Endodermal cell (in vitro differentiated cells): ENCODE data around the gene SEMA4G. TPM values are rescaled to one million over a fixed set of nuclear protein-coding genes. Genes with fewer than 3 reads are reported as not detected.

Experiments used
- DNase-seq: peaks from one replicate; pipeline ENCODE4 v3.0.0-alpha.2; 2017
- H3K27ac ChIP-seq: 2 replicates; pipeline ENCODE4 v1.5.1; 2013; ENCODE audit warnings: mild to moderate bottlenecking, low read depth, low read length, moderate library complexity
- H3K27me3 ChIP-seq: 2 replicates; pipeline ENCODE4 v1.6.1; 2013; ENCODE audit warnings: mild to moderate bottlenecking, low read length, moderate library complexity; ENCODE audit not compliant: insufficient read depth, control insufficient read depth, poor library complexity, severe bottlenecking
- H3K36me3 ChIP-seq: 2 replicates; pipeline ENCODE4 v1.7.0; 2013; ENCODE audit warnings: mild to moderate bottlenecking, low read length, moderate library complexity; ENCODE audit not compliant: control insufficient read depth, insufficient read depth
- H3K4me1 ChIP-seq: one replicate; pipeline ENCODE4 v1.7.0; 2013; ENCODE audit warnings: low read length; ENCODE audit not compliant: control insufficient read depth, insufficient read depth
- H3K4me3 ChIP-seq: 2 replicates; pipeline ENCODE4 v1.5.1; 2013; ENCODE audit warnings: mild to moderate bottlenecking, low read length, moderate library complexity
- H3K9ac ChIP-seq: 2 replicates; pipeline ENCODE4 v1.6.1; 2013; ENCODE audit warnings: mild to moderate bottlenecking, low read length, moderate library complexity; ENCODE audit not compliant: poor library complexity, severe bottlenecking; ENCODE audit errors: extremely low read depth
- H3K9me3 ChIP-seq: 2 replicates; pipeline ENCODE4 v1.6.1; 2013; ENCODE audit warnings: mild to moderate bottlenecking, low read length, moderate library complexity; ENCODE audit not compliant: control insufficient read depth
- H3K27ac Mint-ChIP-seq: 2 replicates; pipeline ENCODE4 v1.8.0; 2020; ENCODE audit warnings: mixed read lengths
- H3K27me3 Mint-ChIP-seq: 2 replicates; pipeline ENCODE4 v1.8.0; 2021; ENCODE audit warnings: mild to moderate bottlenecking, mixed read lengths; ENCODE audit not compliant: insufficient read depth
- H3K36me3 Mint-ChIP-seq: 2 replicates; pipeline ENCODE4 v1.8.0; 2020; ENCODE audit warnings: low read depth, mixed read lengths
- H3K4me1 Mint-ChIP-seq: 2 replicates; pipeline ENCODE4 v1.8.0; 2020; ENCODE audit warnings: mixed read lengths
- H3K4me3 Mint-ChIP-seq: 2 replicates; pipeline ENCODE4 v1.8.0; 2020; ENCODE audit warnings: mild to moderate bottlenecking, moderate library complexity, mixed read lengths
- H3K9me3 Mint-ChIP-seq: 2 replicates; pipeline ENCODE4 v1.8.0; 2020; ENCODE audit warnings: mild to moderate bottlenecking, mixed read lengths
- CTCF ChIP-seq: fragments of 200-600 bp; sonication (generic); conservative IDR thresholded peaks from 2 replicates; pipeline ENCODE4 v1.5.0; 2021; ENCODE audit warnings: antibody characterized with exemption, mild to moderate bottlenecking
- WGBS, 2 experiments: methylation state at CpG; one replicate each; pipeline versions ENCODE4 v1.1.5 to v1.1.7; 2013; ENCODE audit warnings: missing lambda C conversion rate in 2 of 2, mixed read lengths in 1 of 2; ENCODE audit not compliant: insufficient coverage in 1 of 2, insufficient read length in 1 of 2; 5-methylcytosine and 5-hydroxymethylcytosine counted together
- total RNA-seq, 2 donors: library from RNA; stranded (reverse); fragmentation: NEBNext Ultra II Directional in 1 of 2; extraction: Animal tissue kit (Norgen Biotek cat#: 25700) in 1 of 2; gene quantifications; 2 replicates in 1 of 2; 3 replicates in 1 of 2; pipeline ENCODE4 v1.2.1, GENCODE V29; 2021

The SEMA4G gene
- total RNA-seq, 2 donors from 2014 or later = 20.1 to 36.6 TPM

GRCh38 chr10:100986623-100986951 lies 17.3 kb downstream of the SEMA4G start:
- Histone ChIP-seq H3K9me3 (no peaks in the 10 kb centered on the region), H3K36me3 (peaks cover 38% of the 10 kb centered on the region), H3K27me3 (no peaks in the 10 kb centered on the region), H3K9ac (peak overlapping the region; percentile 60), H3K4me1 (no peaks in the 10 kb centered on the region), H3K4me3 (peak overlapping the region; percentile 92), H3K27ac (no peak overlapping the region)
- no peak for DNase-seq
- Mint-ChIP-seq H3K36me3 (peaks cover 44% of the 10 kb centered on the region), H3K27me3 (no peaks in the 10 kb centered on the region), H3K27ac (peak overlapping the region; percentile 93), H3K9me3 (no peaks in the 10 kb centered on the region), H3K4me3 (peak overlapping the region; percentile 93), H3K4me1 (peaks cover 9% of the 10 kb centered on the region)
- TF ChIP-seq CTCF = no peak
- WGBS, 2 experiments = 23 to 42% methylated on average over 9 to 17 of the region's 17 CpGs

GRCh38 chr10:100986952-100987684 lies 17.8 kb downstream of the SEMA4G start, which contains the start of the genes MRPL43 and TWNK:
TSS of gene MRPL43 (minus strand) at chr10:100987497. CDS start at chr10:100987443, 54 bp downstream.
TSS of gene TWNK (plus strand) at chr10:100987543. CDS start at chr10:100988211, 668 bp downstream.
- H3K4me3 Mint-ChIP-seq = peak within 1 kb of the TSS; percentile 93
- H3K4me3 ChIP-seq = peak within 1 kb of the TSS; percentile 92
- H3K27me3 ChIP-seq = no peaks in the 10 kb centered on the region
- H3K27me3 Mint-ChIP-seq = no peaks in the 10 kb centered on the region
- no peaks in the 10 kb centered on the region for H3K9me3 ChIP-seq
- H3K9ac ChIP-seq = peak within 1 kb of the TSS; percentile 60
- H3K27ac Mint-ChIP-seq = peak within 1 kb of the TSS; percentile 93
- H3K4me1 Mint-ChIP-seq = peaks cover 9% of the 10 kb centered on the region
- no peaks in the 10 kb centered on the region for H3K4me1 ChIP-seq
- no peak within 1 kb of the TSS for H3K27ac ChIP-seq
- TF ChIP-seq CTCF = no peak
- peak; percentile 94 for DNase-seq
- H3K36me3 Mint-ChIP-seq = peaks cover 42% of the 10 kb centered on the region
- peaks cover 38% of the 10 kb centered on the region for H3K36me3 ChIP-seq
- H3K9me3 Mint-ChIP-seq = no peaks in the 10 kb centered on the region
- WGBS, 2 experiments = 0 to 1% methylated on average over 25 to 75 of the region's 75 CpGs

GRCh38 chr10:100987685-100988049 lies 18.4 kb downstream of the SEMA4G start:
- Histone ChIP-seq H3K36me3 (peaks cover 38% of the 10 kb centered on the region), H3K27ac (no peak overlapping the region), H3K9ac (peak overlapping the region; percentile 60), H3K9me3 (no peaks in the 10 kb centered on the region), H3K4me3 (peak overlapping the region; percentile 92), H3K27me3 (no peaks in the 10 kb centered on the region), H3K4me1 (no peaks in the 10 kb centered on the region)
- WGBS, 2 experiments = 0 to 1% methylated on average over 10 to 15 of the region's 15 CpGs
- TF ChIP-seq CTCF = no peak
- peak overlapping the region; percentile 93 for H3K27ac Mint-ChIP-seq
- H3K4me1 Mint-ChIP-seq = peaks cover 9% of the 10 kb centered on the region
- no peak for DNase-seq
- H3K27me3 Mint-ChIP-seq = no peaks in the 10 kb centered on the region
- no peaks in the 10 kb centered on the region for H3K9me3 Mint-ChIP-seq
- peak overlapping the region; percentile 93 for H3K4me3 Mint-ChIP-seq
- H3K36me3 Mint-ChIP-seq = peaks cover 39% of the 10 kb centered on the region
